ENCODE results near the gene REXO4. TPM values are rescaled to one million over a fixed set of nuclear protein-coding genes. Genes with fewer than 3 reads are reported as not detected.

Gene REXO4
- total and polyA plus RNA-seq, 2 donors (not counting 3 experiments of a cell fraction or from before 2014, with no cell fraction given), result 19.5 to 29.5 TPM

DNA sequence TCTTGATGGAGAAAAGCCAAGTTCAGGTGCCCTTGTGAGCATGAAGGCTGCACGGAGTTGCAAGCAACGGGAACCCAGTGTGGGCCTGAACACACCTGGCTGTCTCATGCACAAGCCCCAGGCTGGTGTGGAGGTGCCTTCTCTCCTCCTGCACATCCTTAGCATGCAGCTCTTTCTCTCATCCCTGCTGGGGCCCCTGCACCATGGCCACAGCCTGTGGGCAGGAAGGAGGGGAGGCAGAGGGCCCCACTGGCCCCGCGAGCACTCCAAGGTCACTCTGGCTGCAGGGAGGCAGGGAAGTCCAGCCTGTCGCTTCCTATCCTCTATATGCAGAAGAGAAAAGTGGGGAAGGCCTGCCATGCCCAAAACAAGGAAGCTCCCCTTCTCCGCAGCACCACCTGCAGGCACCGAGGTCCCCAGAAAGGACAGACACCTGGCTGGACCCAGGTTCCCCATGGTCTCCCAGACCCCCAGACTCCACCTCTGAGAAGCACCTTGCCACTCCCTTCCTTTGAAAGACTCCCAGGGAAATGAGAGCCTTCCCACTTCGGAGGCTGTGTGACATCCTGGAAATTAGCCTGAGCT, 23.0 kb downstream of the REXO4 start:
- FAIRE-seq (no peak), DNase-seq (ENCODE audit: low read depth, low spot score) (no peak)
- BruUV-seq (replicated peaks), result no TSS peak
- Histone ChIP-seq H3K4me3 (replicated peaks in 1 of 3; ENCODE audit: insufficient read depth in 1 of 3, low read depth in 1 of 3, low read length in 3 of 3) (no peak overlapping the region), H3K9ac (replicated peaks; ENCODE audit: extremely low read depth, insufficient read depth, low read length) (no peak overlapping the region), H3K9me3 (replicated peaks; ENCODE audit: control insufficient read depth, insufficient read depth, low read length) (no peaks in the 10 kb centered on the region), H3K79me2 (ENCODE audit: control insufficient read depth, insufficient read depth, low read length) (no peaks in the 10 kb centered on the region), H3K4me2 (ENCODE audit: insufficient read depth, low read length) (no peak overlapping the region), H2AFZ (ENCODE audit: low read depth, low read length) (no peak overlapping the region), H3K27ac (ENCODE audit: insufficient read depth, low read depth, low read length) (no peak overlapping the region), H4K20me1 (replicated peaks; ENCODE audit: control insufficient read depth, extremely low read depth, insufficient read depth, low read length) (no peaks in the 10 kb centered on the region), H3K9me1 (replicated peaks; ENCODE audit: control insufficient read depth, extremely low read depth, insufficient read depth, low read length) (no peaks in the 10 kb centered on the region), H3K36me3 (ENCODE audit: control insufficient read depth in 2 of 2, extremely low read depth in 1 of 2, insufficient read depth in 2 of 2, low read length in 2 of 2) (no peaks in the 10 kb centered on the region), H3K27me3 (ENCODE audit: control insufficient read depth in 2 of 2, insufficient read depth in 2 of 2, low read length in 2 of 2) (peaks cover 0 to 3% of the 10 kb centered on the region in 2 experiments), H3K4me1 (ENCODE audit: control insufficient read depth, extremely low read depth, insufficient read depth, low read length) (no peaks in the 10 kb centered on the region)
- TF ChIP-seq MYC (IDR thresholded peaks at IDR 0.05; ENCODE audit: low read depth, low read length) (no peak), POLR2A (IDR thresholded peaks at IDR 0.05; ENCODE audit: low read depth, low read length) (no peak), POLR2AphosphoS5 (IDR thresholded peaks at IDR 0.05; ENCODE audit: insufficient read depth, low read depth, low read length) (no peak), CTCF (IDR thresholded peaks at IDR 0.05; ENCODE audit: extremely low read depth in 1 of 2, insufficient read depth in 1 of 2, low read depth in 1 of 2, low read length in 2 of 2) (no peak), JUN (IDR thresholded peaks at IDR 0.05; ENCODE audit: borderline replicate concordance, insufficient read depth, insufficient read length, low read depth) (no peak), GATA2 (IDR thresholded peaks at IDR 0.05; ENCODE audit: insufficient read depth, insufficient read length, low read depth, low read length) (no peak)
- ChIA-PET POLR2A (no interaction called here), CTCF (interaction anchor here (0.8 to 3.6 kb wide), 2 partner anchors 16 to 92 kb away, joined by 3 to 10 read pairs; no protein-coding TSS in a partner anchor)
- dilution Hi-C loops (cut with MboI; ENCODE audit: extremely low pct_ligation_motif_present, low sequenced_read_pairs), result no loop called here
- intact Hi-C loops (cut with micrococcal nuclease), result no loop called here

GRCh38 chr9:133393399-133393798, 24.4 kb downstream of the REXO4 start:
- TF ChIP-seq MYC (IDR thresholded peaks at IDR 0.05; ENCODE audit: low read depth, low read length) (no peak), JUN (IDR thresholded peaks at IDR 0.05; ENCODE audit: borderline replicate concordance, insufficient read depth, insufficient read length, low read depth) (no peak), POLR2AphosphoS5 (IDR thresholded peaks at IDR 0.05; ENCODE audit: insufficient read depth, low read depth, low read length) (no peak), GATA2 (IDR thresholded peaks at IDR 0.05; ENCODE audit: insufficient read depth, insufficient read length, low read depth, low read length) (no peak), POLR2A (IDR thresholded peaks at IDR 0.05; ENCODE audit: low read depth, low read length) (no peak), CTCF (IDR thresholded peaks at IDR 0.05; ENCODE audit: extremely low read depth in 1 of 2, insufficient read depth in 1 of 2, low read depth in 1 of 2, low read length in 2 of 2) (no peak), FOS (IDR thresholded peaks at IDR 0.05; ENCODE audit: borderline replicate concordance, insufficient read depth, low read length) (no peak), EZH2 (IDR thresholded peaks at IDR 0.05; ENCODE audit: borderline replicate concordance, low read depth, low read length, severe bottlenecking) (no peak)
- TF ChIP-seq, protein P1, sequence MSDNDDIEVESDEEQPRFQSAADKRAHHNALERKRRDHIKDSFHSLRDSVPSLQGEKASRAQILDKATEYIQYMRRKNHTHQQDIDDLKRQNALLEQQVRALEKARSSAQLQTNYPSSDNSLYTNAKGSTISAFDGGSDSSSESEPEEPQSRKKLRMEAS (IDR thresholded peaks at IDR 0.05; ENCODE audit: insufficient read depth, insufficient read length), result no peak
- intact Hi-C loops (cut with micrococcal nuclease), result no loop called here
- no peak overlapping the region for H3K27ac ChIP-seq (ENCODE audit: insufficient read depth, low read depth, low read length)
- H3K27me3 ChIP-seq (ENCODE audit: control insufficient read depth in 2 of 2, insufficient read depth in 2 of 2, low read length in 2 of 2), result peaks cover 0 to 3% of the 10 kb centered on the region in 2 experiments
- no peak for FAIRE-seq
- no peaks in the 10 kb centered on the region for H3K36me3 ChIP-seq (ENCODE audit: control insufficient read depth in 2 of 2, extremely low read depth in 1 of 2, insufficient read depth in 2 of 2, low read length in 2 of 2)
- no peak for DNase-seq (ENCODE audit: low read depth, low spot score)
- H4K20me1 ChIP-seq (replicated peaks; ENCODE audit: control insufficient read depth, extremely low read depth, insufficient read depth, low read length), result no peaks in the 10 kb centered on the region
- no peak overlapping the region for H3K4me2 ChIP-seq (ENCODE audit: insufficient read depth, low read length)
- H3K9me1 ChIP-seq (replicated peaks; ENCODE audit: control insufficient read depth, extremely low read depth, insufficient read depth, low read length), result no peaks in the 10 kb centered on the region
- dilution Hi-C loops (cut with MboI; ENCODE audit: extremely low pct_ligation_motif_present, low sequenced_read_pairs), result no loop called here
- no peaks in the 10 kb centered on the region for H3K9me3 ChIP-seq (replicated peaks; ENCODE audit: control insufficient read depth, insufficient read depth, low read length)
- no TSS peak for BruUV-seq (replicated peaks)
- H3K79me2 ChIP-seq (ENCODE audit: control insufficient read depth, insufficient read depth, low read length), result no peaks in the 10 kb centered on the region
- H3K4me1 ChIP-seq (ENCODE audit: control insufficient read depth, extremely low read depth, insufficient read depth, low read length), result no peaks in the 10 kb centered on the region
- POLR2A ChIA-PET, result no interaction called here
- no peak overlapping the region for H2AFZ ChIP-seq (ENCODE audit: low read depth, low read length)
- CTCF ChIA-PET, result no interaction called here
- H3K4me3 ChIP-seq (replicated peaks in 1 of 3; ENCODE audit: insufficient read depth in 1 of 3, low read depth in 1 of 3, low read length in 3 of 3), result no peak overlapping the region
- no peak overlapping the region for H3K9ac ChIP-seq (replicated peaks; ENCODE audit: extremely low read depth, insufficient read depth, low read length)

All from endothelial cell of umbilical vein (primary cell).